Sigmoid colon (tissue), 7 donors: ENCODE data around the gene ARRDC1. TPM values are rescaled to one million over a fixed set of nuclear protein-coding genes. Genes with fewer than 3 reads are reported as not detected.

Experiments
- DNase-seq: peaks from one replicate; pipeline ENCODE4 v3.0.0-alpha.2; 2019
- H3K27ac ChIP-seq, 4 donors: fragments of 200-600 bp; sonication (generic); one replicate each; pipeline ENCODE4 v1.5.1; 2016 to 2019; ENCODE audit warnings: mild to moderate bottlenecking in 1 of 4
- H3K27me3 ChIP-seq, 3 donors: fragments of 200-600 bp; sonication (generic); one replicate each; pipeline ENCODE4 v1.5.1; 2019; ENCODE audit warnings: mild to moderate bottlenecking in 1 of 3
- H3K36me3 ChIP-seq, 4 donors: fragments of 200-600 bp; sonication (generic); one replicate each; pipeline ENCODE4 v1.5.1; 2016 to 2019
- H3K4me1 ChIP-seq, 4 donors: fragments of 200-600 bp; sonication (generic); one replicate each; pipeline ENCODE4 v1.5.1; 2017 to 2019
- H3K4me3 ChIP-seq, 4 donors: fragments of 200-600 bp; sonication (generic); one replicate each; pipeline ENCODE4 v1.5.1; 2017 to 2019; ENCODE audit warnings: mild to moderate bottlenecking in 2 of 4, moderate library complexity in 1 of 4
- H3K9me3 ChIP-seq, 4 donors: fragments of 200-600 bp in 3 of 4; sonication (generic) in 3 of 4; one replicate each; pipeline versions ENCODE4 v1.5.1 to v1.6.1; 2013 to 2019
- CTCF ChIP-seq, 4 experiments: fragments of 450-650 bp in 3 of 4; fragments of 200-600 bp in 1 of 4; IDR thresholded peaks; one replicate each; pipeline ENCODE4 v1.5.1; 2016 to 2019; ENCODE audit warnings: antibody characterized with exemption in 4 of 4, mild to moderate bottlenecking in 3 of 4, moderate library complexity in 2 of 4
- EP300 ChIP-seq, 4 donors: sonication (generic); formaldehyde crosslinking; IDR thresholded peaks; one replicate each; pipeline ENCODE4 v1.6.1; 2017; ENCODE audit warnings: antibody characterized with exemption in 4 of 4
- POLR2A ChIP-seq, 2 donors: fragments of 450-650 bp; IDR thresholded peaks; one replicate each; pipeline ENCODE4 v1.6.1; 2016; ENCODE audit warnings: antibody characterized with exemption in 2 of 2, mild to moderate bottlenecking in 2 of 2, moderate library complexity in 2 of 2
- POLR2AphosphoS5 ChIP-seq, 4 donors: sonication (generic); formaldehyde crosslinking; IDR thresholded peaks; one replicate each; pipeline ENCODE4 v1.6.1; 2017; ENCODE audit warnings: antibody characterized with exemption in 4 of 4
- WGBS, 2 donors: extraction: QIAGEN DNeasy Blood & Tissue Kit; methylation state at CpG; one replicate each; pipeline ENCODE4 v1.1.7; 2013; 5-methylcytosine and 5-hydroxymethylcytosine counted together
- intact Hi-C: fragments of 100-400 bp; cut with DNase I; formaldehyde crosslinking; loops from one replicate; pipeline ENCODE4 v1.15.1; 2023
- polyA plus RNA-seq, 3 donors: library from polyadenylated mRNA; stranded (reverse); fragments of 200-250 nt; gene quantifications; one replicate each; pipeline ENCODE4 v1.2.3, GENCODE V29; 2013
- total RNA-seq, 4 donors: library from RNA; depleted of rRNA; stranded (reverse); fragments of >200 nt; gene quantifications; one replicate each; pipeline ENCODE4 v1.1.0, GENCODE V29; 2016
- donor health status: healthy with polysubstance abuse.
- donor health status: Bipolar disorder and iron deficiency.
- donor health status: healthy.

ARRDC1 gene
- total and polyA plus RNA-seq, 7 donors: 12.5 to 131 (median 26.3) TPM

GRCh38 chr9:137575364-137575715 is 30.1 kb upstream of the ARRDC1 start:
- intact Hi-C loops: loop anchor here (5.0 kb wide), 1 partner anchor 42 kb away; the partner anchor contains the start of gene EHMT1
- H3K4me3 ChIP-seq: no peak overlapping the region
- 47 to 71% methylated on average over 9 of the region's 9 CpGs for WGBS, 2 donors
- peaks cover 0 to 47% (median 34%) of the 10 kb centered on the region in 4 donors for H3K4me1 ChIP-seq
- no peak overlapping the region for H3K27ac ChIP-seq
- H3K27me3 ChIP-seq: no peaks in the 10 kb centered on the region
- H3K9me3 ChIP-seq: no peaks in the 10 kb centered on the region
- no peak for TF ChIP-seq POLR2A (IDR thresholded peaks at IDR 0.05)
- no peak for TF ChIP-seq EP300 (IDR thresholded peaks at IDR 0.05)
- TF ChIP-seq POLR2AphosphoS5 (IDR thresholded peaks at IDR 0.05): no peak
- TF ChIP-seq CTCF (IDR thresholded peaks at IDR 0.05): no peak
- H3K36me3 ChIP-seq: peaks cover 5 to 59% (median 19%) of the 10 kb centered on the region in 4 donors
- DNase-seq: no peak

GRCh38 chr9:137575716-137576411 is 29.6 kb upstream of the ARRDC1 start:
- no peaks in the 10 kb centered on the region for H3K9me3 ChIP-seq
- H3K4me3 ChIP-seq: no peak overlapping the region
- no peaks in the 10 kb centered on the region for H3K27me3 ChIP-seq
- peaks cover 5 to 54% (median 19%) of the 10 kb centered on the region in 4 donors for H3K36me3 ChIP-seq
- intact Hi-C loops: loop anchor here (5.0 kb wide), 1 partner anchor 41 kb away; the partner anchor contains the start of gene EHMT1
- no peak overlapping the region for H3K27ac ChIP-seq
- H3K4me1 ChIP-seq: peaks cover 0 to 50% (median 35%) of the 10 kb centered on the region in 4 donors
- TF ChIP-seq EP300 (IDR thresholded peaks at IDR 0.05): no peak
- 81 to 88% methylated on average over 12 of the region's 12 CpGs for WGBS, 2 donors
- no peak for DNase-seq

- peak within 1 kb of the TSS; percentile 87 to 89 (median 88) for H3K27ac ChIP-seq
- peak; percentile 96 for DNase-seq
- H3K4me3 ChIP-seq: peak within 1 kb of the TSS; percentile 78 to 98 (median 87)
- peaks cover 0 to 50% (median 12%) of the 10 kb centered on the region in 4 donors for H3K36me3 ChIP-seq
- TF ChIP-seq EP300 (IDR thresholded peaks at IDR 0.05) (no peak), POLR2AphosphoS5 (IDR thresholded peaks at IDR 0.05) (peak; percentile 54 to 83 (median 76)), CTCF (IDR thresholded peaks at IDR 0.05) (peak; percentile 75 to 91 (median 81)), POLR2A (IDR thresholded peaks at IDR 0.05) (peak in 1 of 2 donors; percentile 22)
- H3K9me3 ChIP-seq: no peaks in the 10 kb centered on the region
- H3K4me1 ChIP-seq: peaks cover 0 to 50% (median 35%) of the 10 kb centered on the region in 4 donors
- intact Hi-C loops: loop anchor here (1.0 to 5.0 kb wide), 2 partner anchors 26 to 39 kb away; partner anchors contain the start of gene EHMT1
- no peaks in the 10 kb centered on the region for H3K27me3 ChIP-seq
- WGBS, 2 donors: 2 to 3% methylated on average over 82 of the region's 82 CpGs
These were observed 26.8 kb upstream of the ARRDC1 start, which contains the start of gene DPH7 for GRCh38 chr9:137578518-137579258. Gene DPH7, minus strand, starts transcription at chr9:137578925. Its CDS starts 148 bp downstream, at chr9:137578777.

GRCh38 chr9:137579259-137579604 is 26.3 kb upstream of the ARRDC1 start:
- DNase-seq: no peak
- Histone ChIP-seq H3K4me1 (peaks cover 0 to 50% (median 35%) of the 10 kb centered on the region in 4 donors), H3K27me3 (no peaks in the 10 kb centered on the region), H3K27ac (peak overlapping the region; percentile 87 to 89 (median 88)), H3K36me3 (peaks cover 0 to 50% (median 10%) of the 10 kb centered on the region in 4 donors), H3K4me3 (peak overlapping the region; percentile 78 to 98 (median 87)), H3K9me3 (no peaks in the 10 kb centered on the region)
- WGBS, 2 donors: 49 to 52% methylated on average over 19 of the region's 19 CpGs
- intact Hi-C loops: loop anchor here (5.0 kb wide), 1 partner anchor 38 kb away; the partner anchor contains the start of gene EHMT1
- no peak for TF ChIP-seq EP300 (IDR thresholded peaks at IDR 0.05)
- TF ChIP-seq POLR2A (IDR thresholded peaks at IDR 0.05): no peak
- TF ChIP-seq POLR2AphosphoS5 (IDR thresholded peaks at IDR 0.05): no peak
- TF ChIP-seq CTCF (IDR thresholded peaks at IDR 0.05): no peak
